HepG2 (cell line): ENCODE results near the gene GCNT2. TPM values are rescaled to one million over a fixed set of nuclear protein-coding genes. Genes with fewer than 3 reads are reported as not detected.

ENCODE experiments used
- ARNT ChIP-seq: fragments of 450-650 bp; IDR thresholded peaks from 2 replicates; pipeline ENCODE4 v1.6.1; 2017
- SIN3B ChIP-seq: fragments of 150-350 bp; IDR thresholded peaks from 2 replicates; pipeline ENCODE4 v1.6.1; 2014; ENCODE audit warnings: low read length
- ZMYM4 ChIP-seq: sonication (generic); formaldehyde crosslinking; IDR thresholded peaks from 2 replicates; pipeline ENCODE4 v1.8.1; 2023; ENCODE audit warnings: mild to moderate bottlenecking, missing genetic modification reagents
- ZNF30 ChIP-seq: sonication (generic); formaldehyde crosslinking; IDR thresholded peaks from 2 replicates; pipeline ENCODE4 v1.5.0; 2020; ENCODE audit warnings: mild to moderate bottlenecking, missing genetic modification reagents
- ZNF713 ChIP-seq: sonication (generic); formaldehyde crosslinking; IDR thresholded peaks from 2 replicates; pipeline ENCODE4 v1.4.0; 2020; ENCODE audit warnings: mild to moderate bottlenecking, missing genetic modification reagents
- polyA plus RNA-seq, 8 experiments: library from polyadenylated mRNA; depleted of rRNA in 3 of 8; stranded (reverse) in 7 of 8; unstranded in 1 of 8; fragments of >200 nt; fragmentation: Illumina TruSeq in 4 of 8; extraction: Trizol in 4 of 8; gene quantifications; 2 replicates each; pipeline versions ENCODE4 v1.2.1 to v1.2.3, GENCODE V29; 2011 to 2016; ENCODE audit warnings: low read depth in 4 of 8, missing spikeins in 1 of 8, mixed read lengths in 1 of 8; ENCODE audit not compliant: insufficient read depth in 1 of 8
- total RNA-seq, 5 experiments: library from RNA; depleted of rRNA; stranded (reverse); fragments of >200 nt; fragmentation: Illumina TruSeq; extraction: Trizol; gene quantifications; 2 replicates each; pipeline ENCODE4 v1.2.3, GENCODE V29; 2016; ENCODE audit warnings: low read depth in 1 of 5
- TF ChIP-seq, protein P1 (sequence below): sonication (generic); formaldehyde crosslinking; IDR thresholded peaks from 2 replicates; pipeline ENCODE4 v1.4.0; 2020; ENCODE audit warnings: low read depth, mild to moderate bottlenecking, missing genetic modification reagents
- TF ChIP-seq, protein P2 (sequence below): sonication (generic); formaldehyde crosslinking; IDR thresholded peaks from 2 replicates; pipeline ENCODE4 v1.5.1; 2020; ENCODE audit warnings: mild to moderate bottlenecking, missing genetic modification reagents, moderate library complexity
- TF ChIP-seq, protein P3 (sequence below): IDR thresholded peaks from 2 replicates; pipeline ENCODE4 v1.6.1; 2016
- TF ChIP-seq, protein P4 (sequence below): sonication (generic); formaldehyde crosslinking; IDR thresholded peaks from 2 replicates; pipeline ENCODE4 v1.5.0; 2020; ENCODE audit warnings: mild to moderate bottlenecking, missing genetic modification reagents, borderline replicate concordance
- TF ChIP-seq, protein P5 (sequence below): sonication (generic); formaldehyde crosslinking; IDR thresholded peaks from 2 replicates; pipeline ENCODE4 v1.4.0; 2020; ENCODE audit warnings: mild to moderate bottlenecking, missing genetic modification reagents

Gene GCNT2
- total and polyA plus RNA-seq, 2 of the 13 experiments (the other 11 are each of a cell fraction or from before 2014, with no cell fraction given): 11.8 to 31.9 TPM

DNA sequence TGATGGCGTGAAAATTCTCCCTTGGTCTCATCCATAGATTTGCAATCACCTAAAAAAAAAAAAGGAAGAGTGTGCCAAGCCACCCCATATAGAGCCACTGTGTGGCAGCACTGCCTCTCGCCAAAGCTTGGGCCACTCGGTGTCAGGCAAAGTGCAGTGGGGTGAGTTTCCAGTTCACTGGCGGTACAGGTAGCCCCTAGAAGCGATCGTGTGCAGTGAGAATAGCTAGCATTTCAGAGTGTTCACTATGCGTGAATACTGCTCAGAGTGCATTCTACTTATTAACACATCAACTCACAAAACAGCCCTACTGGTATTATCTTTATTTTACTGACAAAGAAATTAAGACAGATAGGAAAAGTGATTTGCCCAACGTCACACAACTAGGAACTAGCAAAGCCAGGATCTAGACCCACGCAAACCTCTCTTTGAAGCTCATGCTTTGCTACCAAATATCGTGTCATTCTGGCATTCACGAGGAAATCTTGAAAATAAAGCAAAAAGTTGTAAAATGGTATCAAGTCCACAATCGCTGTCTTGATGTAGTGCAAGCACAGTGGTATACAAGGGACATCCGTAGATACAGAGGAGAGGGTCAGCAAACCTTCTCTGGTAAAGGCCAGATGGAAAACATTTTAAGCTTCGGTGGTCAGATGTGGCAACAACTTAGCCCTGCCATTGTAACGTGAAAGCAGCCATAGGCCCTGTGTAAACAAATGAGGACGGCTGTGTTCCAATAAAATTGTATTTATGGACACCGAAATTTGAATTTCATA lies 10.4 kb upstream of the GCNT2 start (continued):
- TF ChIP-seq, protein P1, sequence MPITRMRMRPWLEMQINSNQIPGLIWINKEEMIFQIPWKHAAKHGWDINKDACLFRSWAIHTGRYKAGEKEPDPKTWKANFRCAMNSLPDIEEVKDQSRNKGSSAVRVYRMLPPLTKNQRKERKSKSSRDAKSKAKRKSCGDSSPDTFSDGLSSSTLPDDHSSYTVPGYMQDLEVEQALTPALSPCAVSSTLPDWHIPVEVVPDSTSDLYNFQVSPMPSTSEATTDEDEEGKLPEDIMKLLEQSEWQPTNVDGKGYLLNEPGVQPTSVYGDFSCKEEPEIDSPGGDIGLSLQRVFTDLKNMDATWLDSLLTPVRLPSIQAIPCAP (CRISPR knock-in tag): no peak
- no peak for TF ChIP-seq SIN3B
- no peak for TF ChIP-seq ZNF713 (CRISPR knock-in tag)
- no peak for TF ChIP-seq ZNF30
- TF ChIP-seq, protein P2, sequence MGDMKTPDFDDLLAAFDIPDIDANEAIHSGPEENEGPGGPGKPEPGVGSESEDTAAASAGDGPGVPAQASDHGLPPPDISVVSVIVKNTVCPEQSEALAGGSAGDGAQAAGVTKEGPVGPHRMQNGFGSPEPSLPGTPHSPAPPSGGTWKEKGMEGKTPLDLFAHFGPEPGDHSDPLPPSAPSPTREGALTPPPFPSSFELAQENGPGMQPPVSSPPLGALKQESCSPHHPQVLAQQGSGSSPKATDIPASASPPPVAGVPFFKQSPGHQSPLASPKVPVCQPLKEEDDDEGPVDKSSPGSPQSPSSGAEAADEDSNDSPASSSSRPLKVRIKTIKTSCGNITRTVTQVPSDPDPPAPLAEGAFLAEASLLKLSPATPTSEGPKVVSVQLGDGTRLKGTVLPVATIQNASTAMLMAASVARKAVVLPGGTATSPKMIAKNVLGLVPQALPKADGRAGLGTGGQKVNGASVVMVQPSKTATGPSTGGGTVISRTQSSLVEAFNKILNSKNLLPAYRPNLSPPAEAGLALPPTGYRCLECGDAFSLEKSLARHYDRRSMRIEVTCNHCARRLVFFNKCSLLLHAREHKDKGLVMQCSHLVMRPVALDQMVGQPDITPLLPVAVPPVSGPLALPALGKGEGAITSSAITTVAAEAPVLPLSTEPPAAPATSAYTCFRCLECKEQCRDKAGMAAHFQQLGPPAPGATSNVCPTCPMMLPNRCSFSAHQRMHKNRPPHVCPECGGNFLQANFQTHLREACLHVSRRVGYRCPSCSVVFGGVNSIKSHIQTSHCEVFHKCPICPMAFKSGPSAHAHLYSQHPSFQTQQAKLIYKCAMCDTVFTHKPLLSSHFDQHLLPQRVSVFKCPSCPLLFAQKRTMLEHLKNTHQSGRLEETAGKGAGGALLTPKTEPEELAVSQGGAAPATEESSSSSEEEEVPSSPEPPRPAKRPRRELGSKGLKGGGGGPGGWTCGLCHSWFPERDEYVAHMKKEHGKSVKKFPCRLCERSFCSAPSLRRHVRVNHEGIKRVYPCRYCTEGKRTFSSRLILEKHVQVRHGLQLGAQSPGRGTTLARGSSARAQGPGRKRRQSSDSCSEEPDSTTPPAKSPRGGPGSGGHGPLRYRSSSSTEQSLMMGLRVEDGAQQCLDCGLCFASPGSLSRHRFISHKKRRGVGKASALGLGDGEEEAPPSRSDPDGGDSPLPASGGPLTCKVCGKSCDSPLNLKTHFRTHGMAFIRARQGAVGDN (CRISPR knock-in tag): no peak
- TF ChIP-seq, protein P3, sequence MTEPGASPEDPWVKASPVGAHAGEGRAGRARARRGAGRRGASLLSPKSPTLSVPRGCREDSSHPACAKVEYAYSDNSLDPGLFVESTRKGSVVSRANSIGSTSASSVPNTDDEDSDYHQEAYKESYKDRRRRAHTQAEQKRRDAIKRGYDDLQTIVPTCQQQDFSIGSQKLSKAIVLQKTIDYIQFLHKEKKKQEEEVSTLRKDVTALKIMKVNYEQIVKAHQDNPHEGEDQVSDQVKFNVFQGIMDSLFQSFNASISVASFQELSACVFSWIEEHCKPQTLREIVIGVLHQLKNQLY (CRISPR knock-in tag): no peak
- TF ChIP-seq, protein P4, sequence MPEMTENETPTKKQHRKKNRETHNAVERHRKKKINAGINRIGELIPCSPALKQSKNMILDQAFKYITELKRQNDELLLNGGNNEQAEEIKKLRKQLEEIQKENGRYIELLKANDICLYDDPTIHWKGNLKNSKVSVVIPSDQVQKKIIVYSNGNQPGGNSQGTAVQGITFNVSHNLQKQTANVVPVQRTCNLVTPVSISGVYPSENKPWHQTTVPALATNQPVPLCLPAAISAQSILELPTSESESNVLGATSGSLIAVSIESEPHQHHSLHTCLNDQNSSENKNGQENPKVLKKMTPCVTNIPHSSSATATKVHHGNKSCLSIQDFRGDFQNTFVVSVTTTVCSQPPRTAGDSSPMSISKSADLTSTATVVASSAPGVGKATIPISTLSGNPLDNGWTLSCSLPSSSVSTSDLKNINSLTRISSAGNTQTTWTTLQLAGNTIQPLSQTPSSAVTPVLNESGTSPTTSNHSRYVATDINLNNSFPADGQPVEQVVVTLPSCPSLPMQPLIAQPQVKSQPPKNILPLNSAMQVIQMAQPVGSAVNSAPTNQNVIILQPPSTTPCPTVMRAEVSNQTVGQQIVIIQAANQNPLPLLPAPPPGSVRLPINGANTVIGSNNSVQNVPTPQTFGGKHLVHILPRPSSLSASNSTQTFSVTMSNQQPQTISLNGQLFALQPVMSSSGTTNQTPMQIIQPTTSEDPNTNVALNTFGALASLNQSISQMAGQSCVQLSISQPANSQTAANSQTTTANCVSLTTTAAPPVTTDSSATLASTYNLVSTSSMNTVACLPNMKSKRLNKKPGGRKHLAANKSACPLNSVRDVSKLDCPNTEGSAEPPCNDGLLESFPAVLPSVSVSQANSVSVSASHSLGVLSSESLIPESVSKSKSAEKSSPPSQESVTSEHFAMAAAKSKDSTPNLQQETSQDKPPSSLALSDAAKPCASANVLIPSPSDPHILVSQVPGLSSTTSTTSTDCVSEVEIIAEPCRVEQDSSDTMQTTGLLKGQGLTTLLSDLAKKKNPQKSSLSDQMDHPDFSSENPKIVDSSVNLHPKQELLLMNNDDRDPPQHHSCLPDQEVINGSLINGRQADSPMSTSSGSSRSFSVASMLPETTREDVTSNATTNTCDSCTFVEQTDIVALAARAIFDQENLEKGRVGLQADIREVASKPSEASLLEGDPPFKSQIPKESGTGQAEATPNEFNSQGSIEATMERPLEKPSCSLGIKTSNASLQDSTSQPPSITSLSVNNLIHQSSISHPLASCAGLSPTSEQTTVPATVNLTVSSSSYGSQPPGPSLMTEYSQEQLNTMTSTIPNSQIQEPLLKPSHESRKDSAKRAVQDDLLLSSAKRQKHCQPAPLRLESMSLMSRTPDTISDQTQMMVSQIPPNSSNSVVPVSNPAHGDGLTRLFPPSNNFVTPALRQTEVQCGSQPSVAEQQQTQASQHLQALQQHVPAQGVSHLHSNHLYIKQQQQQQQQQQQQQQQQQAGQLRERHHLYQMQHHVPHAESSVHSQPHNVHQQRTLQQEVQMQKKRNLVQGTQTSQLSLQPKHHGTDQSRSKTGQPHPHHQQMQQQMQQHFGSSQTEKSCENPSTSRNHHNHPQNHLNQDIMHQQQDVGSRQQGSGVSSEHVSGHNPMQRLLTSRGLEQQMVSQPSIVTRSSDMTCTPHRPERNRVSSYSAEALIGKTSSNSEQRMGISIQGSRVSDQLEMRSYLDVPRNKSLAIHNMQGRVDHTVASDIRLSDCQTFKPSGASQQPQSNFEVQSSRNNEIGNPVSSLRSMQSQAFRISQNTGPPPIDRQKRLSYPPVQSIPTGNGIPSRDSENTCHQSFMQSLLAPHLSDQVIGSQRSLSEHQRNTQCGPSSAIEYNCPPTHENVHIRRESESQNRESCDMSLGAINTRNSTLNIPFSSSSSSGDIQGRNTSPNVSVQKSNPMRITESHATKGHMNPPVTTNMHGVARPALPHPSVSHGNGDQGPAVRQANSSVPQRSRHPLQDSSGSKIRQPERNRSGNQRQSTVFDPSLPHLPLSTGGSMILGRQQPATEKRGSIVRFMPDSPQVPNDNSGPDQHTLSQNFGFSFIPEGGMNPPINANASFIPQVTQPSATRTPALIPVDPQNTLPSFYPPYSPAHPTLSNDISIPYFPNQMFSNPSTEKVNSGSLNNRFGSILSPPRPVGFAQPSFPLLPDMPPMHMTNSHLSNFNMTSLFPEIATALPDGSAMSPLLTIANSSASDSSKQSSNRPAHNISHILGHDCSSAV (CRISPR knock-in tag): no peak
- peak; percentile 59; the same call in 1 of the 2 replicates for TF ChIP-seq ZMYM4 (CRISPR knock-in tag)
- TF ChIP-seq, protein P5, sequence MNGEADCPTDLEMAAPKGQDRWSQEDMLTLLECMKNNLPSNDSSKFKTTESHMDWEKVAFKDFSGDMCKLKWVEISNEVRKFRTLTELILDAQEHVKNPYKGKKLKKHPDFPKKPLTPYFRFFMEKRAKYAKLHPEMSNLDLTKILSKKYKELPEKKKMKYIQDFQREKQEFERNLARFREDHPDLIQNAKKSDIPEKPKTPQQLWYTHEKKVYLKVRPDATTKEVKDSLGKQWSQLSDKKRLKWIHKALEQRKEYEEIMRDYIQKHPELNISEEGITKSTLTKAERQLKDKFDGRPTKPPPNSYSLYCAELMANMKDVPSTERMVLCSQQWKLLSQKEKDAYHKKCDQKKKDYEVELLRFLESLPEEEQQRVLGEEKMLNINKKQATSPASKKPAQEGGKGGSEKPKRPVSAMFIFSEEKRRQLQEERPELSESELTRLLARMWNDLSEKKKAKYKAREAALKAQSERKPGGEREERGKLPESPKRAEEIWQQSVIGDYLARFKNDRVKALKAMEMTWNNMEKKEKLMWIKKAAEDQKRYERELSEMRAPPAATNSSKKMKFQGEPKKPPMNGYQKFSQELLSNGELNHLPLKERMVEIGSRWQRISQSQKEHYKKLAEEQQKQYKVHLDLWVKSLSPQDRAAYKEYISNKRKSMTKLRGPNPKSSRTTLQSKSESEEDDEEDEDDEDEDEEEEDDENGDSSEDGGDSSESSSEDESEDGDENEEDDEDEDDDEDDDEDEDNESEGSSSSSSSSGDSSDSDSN (CRISPR knock-in tag): 0 out of 2 replicates have a peak, but pooled peaks have one; percentile 37
- no peak for TF ChIP-seq ARNT
